ENCODE measurements around the gene DEFB110. TPM values are rescaled to one million over a fixed set of nuclear protein-coding genes. Genes with fewer than 3 reads are reported as not detected.

DEFB110 gene
- total RNA-seq, 1 donor from 2014 or later: not detected

GRCh38 chr6:49988900-49989299 lies 32.9 kb downstream of the DEFB110 start:
- no peaks in the 10 kb centered on the region for H3K9me3 Mint-ChIP-seq
- H3K79me2 ChIP-seq (ENCODE audit: low read depth): no peaks in the 10 kb centered on the region
- no peak overlapping the region for H3K4me3 Mint-ChIP-seq

GRCh38 chr6:49987749-49988148 lies 34.0 kb downstream of the DEFB110 start:
- no peaks in the 10 kb centered on the region for H3K9me3 Mint-ChIP-seq
- no peaks in the 10 kb centered on the region for H3K79me2 ChIP-seq (ENCODE audit: low read depth)
- no peaks in the 10 kb centered on the region for H3K36me3 Mint-ChIP-seq

More at GRCh38 chr6:49988900-49989299, 32.9 kb downstream of the DEFB110 start:
- no peak overlapping the region for H3K4me3 ChIP-seq
- H3K36me3 ChIP-seq: no peaks in the 10 kb centered on the region
- Mint-ChIP-seq H3K27me3 (ENCODE audit: insufficient read depth, low read depth) (no peaks in the 10 kb centered on the region), H3K4me1 (no peaks in the 10 kb centered on the region), H3K27ac (no peak overlapping the region), H3K36me3 (no peaks in the 10 kb centered on the region)
- H3K4me1 ChIP-seq: no peaks in the 10 kb centered on the region
- H3F3A ChIP-seq (ENCODE audit: low read depth): no peaks in the 10 kb centered on the region
- no peak overlapping the region for H2AFZ ChIP-seq (replicated peaks)
- no peaks in the 10 kb centered on the region for H3K27me3 ChIP-seq
- H3K9me3 ChIP-seq (ENCODE audit: low read depth): no peaks in the 10 kb centered on the region
- DNase-seq (ENCODE audit: low spot score): no peak
- H3K4me2 ChIP-seq: no peak overlapping the region
- TF ChIP-seq EZH2 (IDR thresholded peaks at IDR 0.05) (no peak), CTCF (IDR thresholded peaks at IDR 0.05) (no peak), EZH2phosphoT487 (IDR thresholded peaks at IDR 0.05) (no peak)
- no peak overlapping the region for H3K9ac ChIP-seq
- no peaks in the 10 kb centered on the region for H4K20me1 ChIP-seq (ENCODE audit: low read depth)
- H3K27ac ChIP-seq: no peak overlapping the region

GRCh38 chr6:49986551-49986950 lies 35.2 kb downstream of the DEFB110 start:
- H3K9ac ChIP-seq: no peak overlapping the region
- Mint-ChIP-seq H3K36me3 (no peaks in the 10 kb centered on the region), H3K27ac (no peak overlapping the region), H3K4me3 (no peak overlapping the region), H3K4me1 (no peaks in the 10 kb centered on the region), H3K27me3 (ENCODE audit: insufficient read depth, low read depth) (no peaks in the 10 kb centered on the region), H3K9me3 (no peaks in the 10 kb centered on the region)
- TF ChIP-seq CTCF (IDR thresholded peaks at IDR 0.05): no peak
- H3K27ac ChIP-seq: no peak overlapping the region
- H3K4me3 ChIP-seq: no peak overlapping the region
- no peaks in the 10 kb centered on the region for H3K9me3 ChIP-seq (ENCODE audit: low read depth)
- no peaks in the 10 kb centered on the region for H3K36me3 ChIP-seq
- no peaks in the 10 kb centered on the region for H4K20me1 ChIP-seq (ENCODE audit: low read depth)
- no peaks in the 10 kb centered on the region for H3K79me2 ChIP-seq (ENCODE audit: low read depth)
- H3K27me3 ChIP-seq: no peaks in the 10 kb centered on the region
- DNase-seq (ENCODE audit: low spot score): no peak
- no peak overlapping the region for H2AFZ ChIP-seq (replicated peaks)
- H3F3A ChIP-seq (ENCODE audit: low read depth): no peaks in the 10 kb centered on the region
- no peak overlapping the region for H3K4me2 ChIP-seq
- H3K4me1 ChIP-seq: no peaks in the 10 kb centered on the region

More at GRCh38 chr6:49987749-49988148, 34.0 kb downstream of the DEFB110 start:
- H2AFZ ChIP-seq (replicated peaks): no peak overlapping the region
- TF ChIP-seq EZH2 (IDR thresholded peaks at IDR 0.05) (no peak), CTCF (IDR thresholded peaks at IDR 0.05) (no peak), EZH2phosphoT487 (IDR thresholded peaks at IDR 0.05) (no peak)
- no peaks in the 10 kb centered on the region for H3K9me3 ChIP-seq (ENCODE audit: low read depth)
- no peak for DNase-seq (ENCODE audit: low spot score)
- no peaks in the 10 kb centered on the region for H3K36me3 ChIP-seq
- Mint-ChIP-seq H3K27me3 (ENCODE audit: insufficient read depth, low read depth) (no peaks in the 10 kb centered on the region), H3K4me3 (no peak overlapping the region), H3K4me1 (no peaks in the 10 kb centered on the region), H3K27ac (no peak overlapping the region)
- no peaks in the 10 kb centered on the region for H3K4me1 ChIP-seq
- no peak overlapping the region for H3K4me3 ChIP-seq
- no peaks in the 10 kb centered on the region for H3K27me3 ChIP-seq
- H3K9ac ChIP-seq: no peak overlapping the region
- H4K20me1 ChIP-seq (ENCODE audit: low read depth): no peaks in the 10 kb centered on the region
- H3F3A ChIP-seq (ENCODE audit: low read depth): no peaks in the 10 kb centered on the region
- H3K27ac ChIP-seq: no peak overlapping the region
- H3K4me2 ChIP-seq: no peak overlapping the region

All from neural progenitor cell (in vitro differentiated cells).